GM19463 (cell line): ENCODE data around the gene TOP1.

ENCODE experiments used
- ATAC-seq: cut with Tn5 transposase; IDR thresholded peaks from one replicate; pipeline ENCODE4 v1.9.1; 2021; ENCODE audit warnings: mild to moderate bottlenecking, moderate library complexity; ENCODE audit not compliant: unreplicated experiment

Gene TOP1

GRCh38 chr20:41028359-41029149, at the start of gene TOP1:
Gene TOP1, plus strand, starts transcription at chr20:41028822. Its CDS starts 246 bp downstream, at chr20:41029068.
- peak; percentile 93 for ATAC-seq

- no peak for ATAC-seq
These were observed 49.4 kb upstream of the TOP1 start for GRCh38 chr20:40979247-40979646.

GRCh38 chr20:40980106-40980827, 48.4 kb upstream of the TOP1 start:
- ATAC-seq: peak; percentile 66

GRCh38 chr20:40980828-40981310, 47.8 kb upstream of the TOP1 start:
- no peak for ATAC-seq

- ATAC-seq: no peak
These were observed 46.0 kb upstream of the TOP1 start for GRCh38 chr20:40982415-40983145.

- ATAC-seq: no peak
These were observed 44.7 kb upstream of the TOP1 start for GRCh38 chr20:40983898-40984297.

- no peak for ATAC-seq
These were observed 44.1 kb upstream of the TOP1 start for GRCh38 chr20:40984496-40984895.

- ATAC-seq: no peak
These were observed 41.8 kb upstream of the TOP1 start for GRCh38 chr20:40986774-40987173.

GRCh38 chr20:40990542-40991120, 38.0 kb upstream of the TOP1 start:
- ATAC-seq: no peak

GRCh38 chr20:40991181-40991889, 37.3 kb upstream of the TOP1 start:
- ATAC-seq: peak; percentile 91

- ATAC-seq: no peak
These were observed 36.1 kb upstream of the TOP1 start for GRCh38 chr20:40992349-40993113.

GRCh38 chr20:40993794-40994540, 34.7 kb upstream of the TOP1 start:
- ATAC-seq: no peak

GRCh38 chr20:40996326-40996725, 32.3 kb upstream of the TOP1 start:
- ATAC-seq: no peak

GRCh38 chr20:40997116-40997515, 31.5 kb upstream of the TOP1 start:
- ATAC-seq: no peak

- no peak for ATAC-seq
These were observed 28.8 kb upstream of the TOP1 start for GRCh38 chr20:40999841-41000240.

GRCh38 chr20:41000628-41001027, 28.0 kb upstream of the TOP1 start:
- ATAC-seq: no peak

- ATAC-seq: no peak
These were observed 27.1 kb upstream of the TOP1 start for GRCh38 chr20:41001497-41001896.

GRCh38 chr20:41002842-41003142, 25.8 kb upstream of the TOP1 start:
- ATAC-seq: no peak
